Naive B cell (primary cell): ENCODE data around the gene CDIPT. TPM values are rescaled to one million over a fixed set of nuclear protein-coding genes. Genes with fewer than 3 reads are reported as not detected.

Experiments
- ATAC-seq, 2 donors: fragments of 150-1000 bp; cut with Tn5 transposase; 2 replicates each; pipeline ENCODE4 v1.10.0; 2021; ENCODE audit warnings: low read depth in 2 of 2, mild to moderate bottlenecking in 2 of 2, moderate library complexity in 2 of 2
- DNase-seq: peaks from one replicate; pipeline ENCODE4 v3.0.0; 2022
- H3K27ac Mint-ChIP-seq, 6 donors: one replicate each; pipeline ENCODE4 v1.8.0; 2020 to 2022; ENCODE audit warnings: mild to moderate bottlenecking in 6 of 6, mixed read lengths in 6 of 6, moderate library complexity in 5 of 6, inconsistent platforms in 2 of 6
- H3K27me3 Mint-ChIP-seq, 3 donors: one replicate each; pipeline ENCODE4 v1.8.0; 2021 to 2022; ENCODE audit warnings: mixed read lengths in 3 of 3, mild to moderate bottlenecking in 1 of 3
- H3K36me3 Mint-ChIP-seq, 2 donors: one replicate each; pipeline ENCODE4 v1.8.0; 2020 to 2022; ENCODE audit warnings: mixed read lengths in 2 of 2, inconsistent platforms in 1 of 2, mild to moderate bottlenecking in 1 of 2
- H3K4me1 Mint-ChIP-seq, 3 donors: one replicate each; pipeline ENCODE4 v1.8.0; 2020 to 2022; ENCODE audit warnings: mixed read lengths in 3 of 3, inconsistent platforms in 1 of 3, mild to moderate bottlenecking in 1 of 3, moderate library complexity in 1 of 3
- H3K4me3 Mint-ChIP-seq, 8 donors: one replicate each; pipeline ENCODE4 v1.8.0; 2020 to 2022; ENCODE audit warnings: mild to moderate bottlenecking in 8 of 8, mixed read lengths in 8 of 8, moderate library complexity in 8 of 8, inconsistent platforms in 2 of 8
- H3K9me3 Mint-ChIP-seq, 7 donors: one replicate each; pipeline ENCODE4 v1.8.0; 2020 to 2022; ENCODE audit warnings: mixed read lengths in 7 of 7, mild to moderate bottlenecking in 5 of 7, inconsistent platforms in 2 of 7, moderate library complexity in 1 of 7
- polyA plus RNA-seq, 6 donors: library from polyadenylated mRNA; unstranded; fragments of 300-500 nt; fragmentation: Illumina TruSeq; gene quantifications; one replicate each; pipeline ENCODE4 v1.2.3, GENCODE V29; 2021; ENCODE audit warnings: low read depth in 6 of 6

Gene CDIPT
- polyA plus RNA-seq, 6 donors from 2014 or later = 58.1 to 79.1 (median 66.3) TPM

GRCh38 chr16:29863669-29863984 lies 601 bp upstream of the CDIPT start:
- DNase-seq = no peak
- H3K27me3 Mint-ChIP-seq = peaks cover 0 to 19% (median 7%) of the 10 kb centered on the region in 3 donors
- H3K27ac Mint-ChIP-seq = peak overlapping the region; percentile 97 to 100 (median 99)
- H3K4me1 Mint-ChIP-seq = peaks cover 15 to 32% (median 26%) of the 10 kb centered on the region in 3 donors
- peak overlapping the region; percentile 85 to 99 (median 94) for H3K4me3 Mint-ChIP-seq
- H3K9me3 Mint-ChIP-seq = no peaks in the 10 kb centered on the region
- H3K36me3 Mint-ChIP-seq = peaks cover 5 to 18% of the 10 kb centered on the region in 2 donors
- ATAC-seq = no peak

GRCh38 chr16:29862383-29862883 lies 593 bp downstream of the CDIPT start:
- H3K9me3 Mint-ChIP-seq = no peaks in the 10 kb centered on the region

GRCh38 chr16:29860218-29860617 lies 2.8 kb downstream of the CDIPT start:
- H3K36me3 Mint-ChIP-seq = peaks cover 5 to 25% of the 10 kb centered on the region in 2 donors
- H3K4me1 Mint-ChIP-seq = peaks cover 15 to 32% (median 26%) of the 10 kb centered on the region in 3 donors
- no peak for ATAC-seq
- H3K27ac Mint-ChIP-seq = no peak overlapping the region
- H3K4me3 Mint-ChIP-seq = peak overlapping the region in 1 of 8 donors; percentile 85
- H3K27me3 Mint-ChIP-seq = peaks cover 0 to 4% (median 0%) of the 10 kb centered on the region in 3 donors
- DNase-seq = no peak
- H3K9me3 Mint-ChIP-seq = no peaks in the 10 kb centered on the region

More at GRCh38 chr16:29862383-29862883, 593 bp downstream of the CDIPT start:
- peaks cover 0 to 14% (median under 1%) of the 10 kb centered on the region in 3 donors for H3K27me3 Mint-ChIP-seq
- peaks cover 15 to 32% (median 26%) of the 10 kb centered on the region in 3 donors for H3K4me1 Mint-ChIP-seq
- ATAC-seq = no peak
- H3K27ac Mint-ChIP-seq = peak overlapping the region; percentile 87 to 100 (median 94)
- peak overlapping the region; percentile 85 to 99 (median 94) for H3K4me3 Mint-ChIP-seq
- peaks cover 5 to 25% of the 10 kb centered on the region in 2 donors for H3K36me3 Mint-ChIP-seq
- DNase-seq = no peak

GRCh38 chr16:29858974-29859373 lies 4.1 kb downstream of the CDIPT start:
- Mint-ChIP-seq H3K27ac (no peak overlapping the region), H3K36me3 (peaks cover 5 to 25% of the 10 kb centered on the region in 2 donors), H3K27me3 (no peaks in the 10 kb centered on the region), H3K4me1 (peaks cover 12 to 30% (median 26%) of the 10 kb centered on the region in 3 donors), H3K9me3 (no peaks in the 10 kb centered on the region), H3K4me3 (peak overlapping the region in 4 of 8 donors; percentile 9 to 76 (median 57))
- ATAC-seq (no peak), DNase-seq (no peak)

GRCh38 chr16:29858149-29858849 lies 4.7 kb downstream of the CDIPT start:
- Mint-ChIP-seq H3K4me3 (peak overlapping the region in 2 of 8 donors; percentile 12 to 41), H3K27me3 (no peaks in the 10 kb centered on the region), H3K9me3 (no peaks in the 10 kb centered on the region), H3K36me3 (peaks cover 5 to 25% of the 10 kb centered on the region in 2 donors), H3K4me1 (peaks cover 9 to 27% (median 22%) of the 10 kb centered on the region in 3 donors), H3K27ac (peak overlapping the region in 1 of 6 donors; percentile 33)
- ATAC-seq (no peak), DNase-seq (no peak)

GRCh38 chr16:29857133-29857760 lies 5.8 kb downstream of the CDIPT start:
- peaks cover 5 to 25% of the 10 kb centered on the region in 2 donors for H3K36me3 Mint-ChIP-seq
- no peaks in the 10 kb centered on the region for H3K27me3 Mint-ChIP-seq
- peak overlapping the region in 1 of 8 donors; percentile 7 for H3K4me3 Mint-ChIP-seq
- H3K27ac Mint-ChIP-seq = no peak overlapping the region
- DNase-seq (no peak), ATAC-seq (no peak)
- no peaks in the 10 kb centered on the region for H3K9me3 Mint-ChIP-seq
- peaks cover 5 to 22% (median 13%) of the 10 kb centered on the region in 3 donors for H3K4me1 Mint-ChIP-seq

- H3K36me3 Mint-ChIP-seq = peaks cover 0 to 16% of the 10 kb centered on the region in 2 donors
- no peak for ATAC-seq
- no peak overlapping the region for H3K27ac Mint-ChIP-seq
- DNase-seq = no peak
- peaks cover 0 to 4% (median 0%) of the 10 kb centered on the region in 3 donors for H3K4me1 Mint-ChIP-seq
- H3K9me3 Mint-ChIP-seq = no peaks in the 10 kb centered on the region
- H3K27me3 Mint-ChIP-seq = no peaks in the 10 kb centered on the region
- H3K4me3 Mint-ChIP-seq = no peak overlapping the region
Observed at GRCh38 chr16:29854520-29855100, 8.4 kb downstream of the CDIPT start.

- H3K9me3 Mint-ChIP-seq = no peaks in the 10 kb centered on the region
- no peak overlapping the region for H3K4me3 Mint-ChIP-seq
- no peak for ATAC-seq
- peaks cover 0 to 9% (median 0%) of the 10 kb centered on the region in 3 donors for H3K4me1 Mint-ChIP-seq
- no peaks in the 10 kb centered on the region for H3K36me3 Mint-ChIP-seq
- H3K27ac Mint-ChIP-seq = no peak overlapping the region
- H3K27me3 Mint-ChIP-seq = no peaks in the 10 kb centered on the region
- no peak for DNase-seq
Observed at GRCh38 chr16:29852654-29853053, 10.4 kb downstream of the CDIPT start.

- peaks cover 0 to 9% of the 10 kb centered on the region in 2 donors for H3K36me3 Mint-ChIP-seq
- no peak overlapping the region for H3K27ac Mint-ChIP-seq
- no peaks in the 10 kb centered on the region for H3K27me3 Mint-ChIP-seq
- DNase-seq = no peak
- no peak overlapping the region for H3K4me3 Mint-ChIP-seq
- ATAC-seq = no peak
- peaks cover 0 to 13% (median 0%) of the 10 kb centered on the region in 3 donors for H3K4me1 Mint-ChIP-seq
- no peaks in the 10 kb centered on the region for H3K9me3 Mint-ChIP-seq
Observed at GRCh38 chr16:29850998-29851397, 12.0 kb downstream of the CDIPT start.

GRCh38 chr16:29849505-29849904 lies 13.5 kb downstream of the CDIPT start:
- Mint-ChIP-seq H3K27me3 (no peaks in the 10 kb centered on the region), H3K4me3 (no peak overlapping the region), H3K27ac (peak overlapping the region in 1 of 6 donors; percentile 74), H3K9me3 (no peaks in the 10 kb centered on the region), H3K4me1 (peaks cover 0 to 13% (median 3%) of the 10 kb centered on the region in 3 donors), H3K36me3 (peaks cover 0 to 19% of the 10 kb centered on the region in 2 donors)
- DNase-seq (no peak), ATAC-seq (no peak)

GRCh38 chr16:29848420-29849297 lies 14.4 kb downstream of the CDIPT start:
- Mint-ChIP-seq H3K36me3 (peaks cover 0 to 19% of the 10 kb centered on the region in 2 donors), H3K27ac (peak overlapping the region in 1 of 6 donors; percentile 38), H3K4me3 (peak overlapping the region in 1 of 8 donors; percentile 25), H3K4me1 (peaks cover 0 to 13% (median 3%) of the 10 kb centered on the region in 3 donors), H3K27me3 (no peaks in the 10 kb centered on the region), H3K9me3 (no peaks in the 10 kb centered on the region)
- ATAC-seq (peak; percentile 79 to 89), DNase-seq (peak; percentile 56)

GRCh38 chr16:29845656-29846055 lies 17.4 kb downstream of the CDIPT start:
- H3K27ac Mint-ChIP-seq = no peak overlapping the region
- H3K9me3 Mint-ChIP-seq = no peaks in the 10 kb centered on the region
- peaks cover 0 to 13% (median 3%) of the 10 kb centered on the region in 3 donors for H3K4me1 Mint-ChIP-seq
- H3K4me3 Mint-ChIP-seq = no peak overlapping the region
- H3K36me3 Mint-ChIP-seq = peaks cover 4 to 19% of the 10 kb centered on the region in 2 donors
- no peak for ATAC-seq
- no peak for DNase-seq
- H3K27me3 Mint-ChIP-seq = no peaks in the 10 kb centered on the region
